Activated CD4-positive, alpha-beta memory T cell treated with anti-CD3 and anti-CD28 coated beads, Interleukin-2, amount 10 ng/mL, durations not matched to agents 7 days and 5 days (primary cell): ENCODE results near the gene RMC1. TPM values are rescaled to one million over a fixed set of nuclear protein-coding genes. Genes with fewer than 3 reads are reported as not detected.

Experiments used
- CTCF ChIA-PET: fragments of 350-600 bp; sonication (Branson Sonifier 250); formaldehyde crosslinking; loops from one replicate; lab custom pipeline; 2021; ENCODE audit warnings: antibody characterized with exemption, inconsistent platforms; lab: Charles Lee
- POLR2A ChIA-PET: fragments of 350-600 bp; sonication (Branson Sonifier 250); formaldehyde crosslinking; loops from one replicate; lab custom pipeline; 2021; ENCODE audit warnings: antibody characterized with exemption; lab: Charles Lee
- DNase-seq: peaks from one replicate; pipeline ENCODE4 v3.0.0-alpha.2; 2020
- H3K27ac Mint-ChIP-seq: one replicate; pipeline ENCODE4 v1.8.0; 2021; ENCODE audit warnings: mild to moderate bottlenecking, mixed read lengths
- H3K27me3 Mint-ChIP-seq: one replicate; pipeline ENCODE4 v1.8.0; 2021; ENCODE audit warnings: mixed read lengths
- H3K36me3 Mint-ChIP-seq: one replicate; pipeline ENCODE4 v1.8.0; 2021; ENCODE audit warnings: low read depth, mixed read lengths
- H3K4me1 Mint-ChIP-seq: one replicate; pipeline ENCODE4 v1.8.0; 2021; ENCODE audit warnings: mixed read lengths
- H3K4me3 Mint-ChIP-seq: one replicate; pipeline ENCODE4 v1.8.0; 2021; ENCODE audit warnings: mild to moderate bottlenecking, mixed read lengths
- H3K9me3 Mint-ChIP-seq: one replicate; pipeline ENCODE4 v1.8.0; 2021; ENCODE audit warnings: mixed read lengths
- total RNA-seq, 2 experiments: library from RNA; stranded (reverse); gene quantifications; one replicate each; pipeline ENCODE4 v1.2.3, GENCODE V29; 2021

RMC1 gene
- total RNA-seq, 2 experiments from 2014 or later = 54.9 to 55.9 TPM

DNA sequence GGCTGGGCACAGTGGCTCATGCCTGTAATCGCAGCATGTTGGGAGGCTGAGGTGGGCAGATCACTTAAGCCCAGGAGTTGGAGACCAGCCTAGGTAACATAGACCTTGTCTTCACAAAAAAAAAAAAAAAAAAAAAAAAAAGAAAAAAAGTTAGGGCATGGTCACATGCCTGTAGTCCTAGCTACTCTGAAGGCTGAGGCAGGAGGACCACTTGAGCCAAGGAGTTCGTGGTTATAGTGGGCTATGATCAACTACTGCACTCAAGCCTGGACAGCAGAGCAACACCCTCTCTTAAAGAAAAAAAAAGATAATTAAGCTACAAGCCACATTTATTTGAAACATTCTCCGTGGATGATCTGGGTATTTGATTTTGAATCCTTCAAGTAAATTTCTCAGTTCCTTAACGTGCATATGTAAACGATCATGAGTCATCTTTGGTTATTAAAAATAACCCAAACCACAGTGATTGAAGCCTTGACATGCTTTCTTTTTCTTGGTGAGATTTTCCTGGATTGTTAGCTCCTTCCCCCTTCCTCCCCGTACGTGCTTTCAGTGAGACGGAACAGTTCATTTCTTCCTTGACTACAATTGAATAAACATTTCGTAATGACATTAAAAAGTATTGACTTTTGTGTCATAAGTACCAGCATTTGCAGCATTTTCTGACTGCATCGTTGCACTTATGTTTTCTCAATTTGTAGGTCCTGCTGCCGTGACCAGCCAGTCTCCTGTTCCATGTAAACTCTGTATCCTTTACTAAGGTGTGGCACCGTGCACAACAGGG, 20.3 kb downstream of the RMC1 start:
- H3K9me3 Mint-ChIP-seq = no peaks in the 10 kb centered on the region
- no peak overlapping the region for H3K4me3 Mint-ChIP-seq
- ChIA-PET POLR2A (interaction anchor here (1.1 to 1.3 kb wide), 2 partner anchors 9 to 62 kb away, joined by 3 to 6 read pairs; no protein-coding TSS in a partner anchor), CTCF (interaction anchor here (1.2 to 2.1 kb wide), 2 partner anchors 17 to 18 kb away, joined by 3 to 6 read pairs; no protein-coding TSS in a partner anchor)
- DNase-seq = no peak
- H3K36me3 Mint-ChIP-seq = peaks cover 78% of the 10 kb centered on the region
- H3K27me3 Mint-ChIP-seq = no peaks in the 10 kb centered on the region
- peaks cover 6% of the 10 kb centered on the region for H3K4me1 Mint-ChIP-seq
- H3K27ac Mint-ChIP-seq = peak overlapping the region; percentile 0

GRCh38 chr18:23524213-23524707, 20.9 kb downstream of the RMC1 start:
- no peak for DNase-seq
- Mint-ChIP-seq H3K9me3 (no peaks in the 10 kb centered on the region), H3K36me3 (peaks cover 80% of the 10 kb centered on the region), H3K27ac (no peak overlapping the region), H3K4me3 (no peak overlapping the region), H3K27me3 (no peaks in the 10 kb centered on the region), H3K4me1 (peaks cover 6% of the 10 kb centered on the region)
- CTCF ChIA-PET = interaction anchor here (1.2 to 2.4 kb wide), 3 partner anchors 9 to 19 kb away, joined by 3 to 12 read pairs (median 6); no protein-coding TSS in a partner anchor
- POLR2A ChIA-PET = no interaction called here

DNA sequence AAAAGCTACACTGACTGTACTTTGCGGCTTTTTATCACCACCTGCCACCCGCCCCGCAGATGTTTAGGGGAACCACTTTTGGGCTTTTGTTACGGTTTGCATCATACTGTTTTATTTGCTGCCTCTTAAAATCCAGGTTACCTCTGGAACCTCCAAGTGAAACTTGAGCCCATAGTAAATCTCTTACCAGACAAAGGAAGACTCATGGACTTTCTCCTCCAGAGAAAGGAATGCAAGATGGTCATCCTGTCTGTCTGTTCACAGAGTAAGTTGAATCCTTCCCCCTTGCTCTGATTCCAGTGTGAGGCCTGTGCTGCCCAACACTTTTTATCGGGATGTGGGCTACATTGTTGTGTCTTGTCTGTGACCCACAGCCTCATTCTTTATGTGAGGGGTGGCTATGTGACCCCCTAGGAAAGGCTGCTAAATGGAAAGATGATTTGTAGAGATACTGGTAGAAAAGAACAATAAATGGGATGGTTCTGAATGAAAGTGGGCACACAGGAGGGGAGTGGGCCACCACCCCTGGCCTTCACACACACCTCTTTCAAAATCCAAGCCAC, 23.3 kb downstream of the RMC1 start:
- peaks cover 12% of the 10 kb centered on the region for H3K4me1 Mint-ChIP-seq
- ChIA-PET POLR2A (no interaction called here), CTCF (interaction anchor here (2.4 kb wide), 1 partner anchor 11 kb away, joined by 12 read pairs; no protein-coding TSS in a partner anchor)
- H3K36me3 Mint-ChIP-seq = peaks cover 85% of the 10 kb centered on the region
- H3K27me3 Mint-ChIP-seq = no peaks in the 10 kb centered on the region
- no peaks in the 10 kb centered on the region for H3K9me3 Mint-ChIP-seq
- H3K27ac Mint-ChIP-seq = no peak overlapping the region
- H3K4me3 Mint-ChIP-seq = no peak overlapping the region
- no peak for DNase-seq

GRCh38 chr18:23528580-23529472, 25.5 kb downstream of the RMC1 start:
- H3K4me3 Mint-ChIP-seq = no peak overlapping the region
- CTCF ChIA-PET = interaction anchor here (1.5 kb wide), 1 partner anchor 13 kb away, joined by 4 read pairs; no protein-coding TSS in a partner anchor
- H3K4me1 Mint-ChIP-seq = peaks cover 8% of the 10 kb centered on the region
- H3K27me3 Mint-ChIP-seq = no peaks in the 10 kb centered on the region
- H3K36me3 Mint-ChIP-seq = peaks cover 85% of the 10 kb centered on the region
- no peaks in the 10 kb centered on the region for H3K9me3 Mint-ChIP-seq
- peak overlapping the region; percentile 1 for H3K27ac Mint-ChIP-seq
- no peak for DNase-seq
- POLR2A ChIA-PET = interaction anchor here (1.2 kb wide), 1 partner anchor 12 kb away, joined by 3 read pairs; no protein-coding TSS in a partner anchor

DNA sequence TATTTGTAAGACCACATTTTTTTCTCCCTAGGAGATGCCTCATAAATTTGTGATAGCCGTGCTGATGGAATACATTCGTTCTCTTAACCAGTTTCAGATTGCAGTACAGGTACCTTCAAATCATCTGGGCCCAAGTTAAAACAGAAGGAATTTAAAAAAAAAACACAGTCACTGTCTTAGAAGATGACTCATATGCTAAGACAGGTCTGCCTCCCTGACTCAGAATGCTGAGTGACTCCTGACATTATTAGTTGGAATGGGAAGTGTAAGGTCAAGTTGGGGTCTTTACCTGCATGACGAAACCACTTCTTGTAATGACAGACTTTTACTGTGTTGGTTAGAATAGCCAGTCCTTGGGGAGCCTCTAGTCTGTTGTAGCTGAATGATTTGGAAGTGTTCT, 26.3 kb downstream of the RMC1 start:
- no peak overlapping the region for H3K27ac Mint-ChIP-seq
- peaks cover 6% of the 10 kb centered on the region for H3K4me1 Mint-ChIP-seq
- peaks cover 86% of the 10 kb centered on the region for H3K36me3 Mint-ChIP-seq
- no peak overlapping the region for H3K4me3 Mint-ChIP-seq
- H3K9me3 Mint-ChIP-seq = no peaks in the 10 kb centered on the region
- no peaks in the 10 kb centered on the region for H3K27me3 Mint-ChIP-seq
- ChIA-PET CTCF (no interaction called here), POLR2A (no interaction called here)
- DNase-seq = no peak

GRCh38 chr18:23530195-23530594, 26.9 kb downstream of the RMC1 start:
- H3K27me3 Mint-ChIP-seq = no peaks in the 10 kb centered on the region
- peaks cover 6% of the 10 kb centered on the region for H3K4me1 Mint-ChIP-seq
- H3K4me3 Mint-ChIP-seq = no peak overlapping the region
- peaks cover 90% of the 10 kb centered on the region for H3K36me3 Mint-ChIP-seq
- POLR2A ChIA-PET = no interaction called here
- no peak overlapping the region for H3K27ac Mint-ChIP-seq
- H3K9me3 Mint-ChIP-seq = no peaks in the 10 kb centered on the region
- CTCF ChIA-PET = no interaction called here
- no peak for DNase-seq

- DNase-seq = no peak
- Mint-ChIP-seq H3K9me3 (no peaks in the 10 kb centered on the region), H3K36me3 (peaks cover 88% of the 10 kb centered on the region), H3K4me3 (no peak overlapping the region), H3K27me3 (no peaks in the 10 kb centered on the region), H3K4me1 (peaks cover 6% of the 10 kb centered on the region), H3K27ac (no peak overlapping the region)
- ChIA-PET CTCF (interaction anchor here (1.1 to 1.3 kb wide), 2 partner anchors 16 to 53 kb away, joined by 4 to 8 read pairs; no protein-coding TSS in a partner anchor), POLR2A (interaction anchor here (1.4 kb wide), 1 partner anchor 54 kb away, joined by 4 read pairs; the partner anchor contains the start of gene NPC1)
Observed at GRCh38 chr18:23531912-23532311, 28.6 kb downstream of the RMC1 start.

DNA sequence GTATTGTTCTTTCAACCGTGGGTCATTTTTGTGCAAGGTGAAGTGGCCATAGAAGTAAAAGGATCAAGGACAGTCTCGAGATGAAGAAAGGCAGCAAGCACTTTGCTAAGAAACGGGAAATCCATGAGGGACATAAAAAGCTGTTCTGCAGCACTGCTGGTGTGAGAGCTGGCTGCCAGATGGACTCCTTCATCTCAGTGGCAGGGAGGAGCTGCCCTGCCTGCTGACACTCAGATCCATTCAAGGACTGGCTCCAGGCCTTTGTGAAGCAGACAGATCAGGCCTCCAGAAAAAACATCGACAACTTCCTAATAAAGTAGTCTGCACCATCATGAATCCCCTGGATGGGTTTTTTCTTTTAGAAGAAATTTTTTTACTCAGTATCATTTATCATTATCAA, 29.5 kb downstream of the RMC1 start:
- no peaks in the 10 kb centered on the region for H3K27me3 Mint-ChIP-seq
- H3K9me3 Mint-ChIP-seq = no peaks in the 10 kb centered on the region
- peaks cover 6% of the 10 kb centered on the region for H3K4me1 Mint-ChIP-seq
- H3K4me3 Mint-ChIP-seq = no peak overlapping the region
- ChIA-PET POLR2A (interaction anchor here (0.7 to 1.4 kb wide), 2 partner anchors 53 to 195 kb away, joined by 3 to 4 read pairs; partner anchors contain the start of gene NPC1), CTCF (interaction anchor here (1.2 to 1.3 kb wide), 2 partner anchors 17 to 52 kb away, joined by 4 read pairs; no protein-coding TSS in a partner anchor)
- no peak for DNase-seq
- H3K36me3 Mint-ChIP-seq = peaks cover 89% of the 10 kb centered on the region
- no peak overlapping the region for H3K27ac Mint-ChIP-seq

DNA sequence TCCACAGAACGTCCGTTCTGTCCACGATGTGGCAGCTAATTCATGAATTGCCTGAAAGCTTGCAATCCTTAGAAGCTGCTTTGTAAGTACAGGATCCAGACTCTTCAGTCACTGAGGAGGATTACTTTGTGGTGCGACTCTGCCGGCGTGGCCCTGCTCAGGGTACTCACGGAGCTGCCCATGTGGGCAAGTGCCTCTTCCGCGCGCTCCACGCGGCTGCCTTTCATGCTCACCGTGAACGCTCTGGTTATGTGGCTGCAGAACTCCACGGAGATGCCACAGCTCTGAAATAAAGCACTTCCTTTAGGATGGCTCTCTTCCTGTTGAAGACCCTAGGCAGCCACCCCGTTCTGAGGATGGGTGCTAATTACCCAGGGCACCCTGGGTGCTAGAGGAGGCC, 31.0 kb downstream of the RMC1 start:
- CTCF ChIA-PET = interaction anchor here (1.0 kb wide), 1 partner anchor 161 kb away, joined by 3 read pairs; no protein-coding TSS in a partner anchor
- peaks cover 12% of the 10 kb centered on the region for H3K4me1 Mint-ChIP-seq
- DNase-seq = no peak
- H3K27ac Mint-ChIP-seq = no peak overlapping the region
- POLR2A ChIA-PET = no interaction called here
- no peaks in the 10 kb centered on the region for H3K9me3 Mint-ChIP-seq
- H3K4me3 Mint-ChIP-seq = no peak overlapping the region
- no peaks in the 10 kb centered on the region for H3K27me3 Mint-ChIP-seq
- H3K36me3 Mint-ChIP-seq = peaks cover 89% of the 10 kb centered on the region

- peaks cover 26% of the 10 kb centered on the region for H3K4me1 Mint-ChIP-seq
- no peaks in the 10 kb centered on the region for H3K9me3 Mint-ChIP-seq
- CTCF ChIA-PET = no interaction called here
- no peak overlapping the region for H3K4me3 Mint-ChIP-seq
- POLR2A ChIA-PET = no interaction called here
- peaks cover 89% of the 10 kb centered on the region for H3K36me3 Mint-ChIP-seq
- no peaks in the 10 kb centered on the region for H3K27me3 Mint-ChIP-seq
- no peak overlapping the region for H3K27ac Mint-ChIP-seq
- no peak for DNase-seq
Observed at GRCh38 chr18:23536204-23536603, 32.9 kb downstream of the RMC1 start.

DNA sequence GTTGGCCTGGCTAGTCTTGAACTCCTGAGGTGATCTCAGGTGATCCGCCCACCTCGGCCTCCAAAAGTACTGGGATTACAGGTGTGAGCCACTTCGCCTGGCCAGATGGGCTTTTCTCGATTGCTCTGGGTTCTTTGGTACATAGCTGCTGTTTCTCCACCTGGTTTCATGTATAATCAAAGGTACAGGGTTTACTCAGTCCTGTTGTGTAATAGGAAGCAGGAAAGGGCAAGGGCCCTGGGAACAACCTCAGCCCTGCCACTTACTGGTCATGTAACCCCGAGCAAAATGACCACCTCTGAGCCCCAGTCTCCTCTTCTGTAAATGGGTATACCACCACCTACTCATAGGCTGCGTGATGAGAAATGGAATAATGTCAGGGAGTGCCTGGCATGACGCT, 34.0 kb downstream of the RMC1 start:
- ChIA-PET CTCF (no interaction called here), POLR2A (no interaction called here)
- no peaks in the 10 kb centered on the region for H3K27me3 Mint-ChIP-seq
- no peaks in the 10 kb centered on the region for H3K9me3 Mint-ChIP-seq
- DNase-seq = no peak
- peaks cover 35% of the 10 kb centered on the region for H3K4me1 Mint-ChIP-seq
- peaks cover 85% of the 10 kb centered on the region for H3K36me3 Mint-ChIP-seq
- no peak overlapping the region for H3K27ac Mint-ChIP-seq
- no peak overlapping the region for H3K4me3 Mint-ChIP-seq

GRCh38 chr18:23538001-23538400, 34.7 kb downstream of the RMC1 start:
- H3K36me3 Mint-ChIP-seq = peaks cover 86% of the 10 kb centered on the region
- peaks cover 40% of the 10 kb centered on the region for H3K4me1 Mint-ChIP-seq
- ChIA-PET POLR2A (no interaction called here), CTCF (no interaction called here)
- no peak for DNase-seq
- no peaks in the 10 kb centered on the region for H3K27me3 Mint-ChIP-seq
- no peaks in the 10 kb centered on the region for H3K9me3 Mint-ChIP-seq
- no peak overlapping the region for H3K27ac Mint-ChIP-seq
- no peak overlapping the region for H3K4me3 Mint-ChIP-seq
